Measurements from ENCODE around the gene AKAP10.
"Not testable (repeated sequence)": the region's sequence is repeated elsewhere in the genome, so short reads cannot be mapped to it uniquely, and the experiment has no call there.

The AKAP10 gene

GRCh38 chr17:19915245-19915978, 62.2 kb downstream of the AKAP10 start:
- DNase-seq, result no peak

- no peak for DNase-seq
These were observed 66.6 kb downstream of the AKAP10 start for GRCh38 chr17:19911033-19911432.

GRCh38 chr17:19909139-19909538, 68.5 kb downstream of the AKAP10 start:
- no peak for DNase-seq

- no peak for DNase-seq
These were observed 72.1 kb downstream of the AKAP10 start for GRCh38 chr17:19905502-19905901.

- no peak for DNase-seq
These were observed 72.7 kb downstream of the AKAP10 start for GRCh38 chr17:19904924-19905323.

- DNase-seq, result no peak
These were observed 73.2 kb downstream of the AKAP10 start for GRCh38 chr17:19904412-19904811.

GRCh38 chr17:19900809-19901208, 76.8 kb downstream of the AKAP10 start:
- DNase-seq, result no peak

GRCh38 chr17:19897903-19898302, 79.7 kb downstream of the AKAP10 start:
- DNase-seq, result no peak

- no peak for DNase-seq
These were observed 80.4 kb downstream of the AKAP10 start for GRCh38 chr17:19897090-19897837.

GRCh38 chr17:19896679-19897078, 80.9 kb downstream of the AKAP10 start:
- DNase-seq, result no peak

GRCh38 chr17:19890554-19890953, 87.1 kb downstream of the AKAP10 start:
- not testable (repeated sequence) for DNase-seq

- not testable (repeated sequence) for DNase-seq
These were observed 87.6 kb downstream of the AKAP10 start for GRCh38 chr17:19890001-19890400.

GRCh38 chr17:19886116-19886515, 91.5 kb downstream of the AKAP10 start:
- DNase-seq, result no peak

GRCh38 chr17:19883537-19884215, 94.0 kb downstream of the AKAP10 start:
- no peak for DNase-seq

GRCh38 chr17:19880393-19880792, 97.2 kb downstream of the AKAP10 start:
- DNase-seq, result no peak

- no peak for DNase-seq
These were observed 100.2 kb downstream of the AKAP10 start for GRCh38 chr17:19877364-19877945.

GRCh38 chr17:19876529-19877161, 101.0 kb downstream of the AKAP10 start:
- no peak for DNase-seq

- DNase-seq, result no peak
These were observed 103.4 kb downstream of the AKAP10 start for GRCh38 chr17:19874256-19874655.

GRCh38 chr17:19873346-19873745, 104.3 kb downstream of the AKAP10 start:
- DNase-seq, result no peak

- no peak for DNase-seq
These were observed 109.6 kb downstream of the AKAP10 start for GRCh38 chr17:19868079-19868395.

GRCh38 chr17:19867329-19868078, 110.1 kb downstream of the AKAP10 start, which contains the start of gene ULK2:
ULK2 (minus strand) TSS chr17:19867936; CDS start chr17:19867417, 519 bp downstream.
- DNase-seq, result no peak

GRCh38 chr17:19867079-19867328, 110.6 kb downstream of the AKAP10 start:
- DNase-seq, result no peak

GRCh38 chr17:19865021-19865420, 112.6 kb downstream of the AKAP10 start:
- no peak for DNase-seq

Measured in NK-92 treated with Interleukin-12 subunit alpha and Interleukin-12 subunit beta, amount 100 ng/mL, for 24 hours (cell line).